Measurements from ENCODE around the gene ERC1.

ERC1 gene

DNA sequence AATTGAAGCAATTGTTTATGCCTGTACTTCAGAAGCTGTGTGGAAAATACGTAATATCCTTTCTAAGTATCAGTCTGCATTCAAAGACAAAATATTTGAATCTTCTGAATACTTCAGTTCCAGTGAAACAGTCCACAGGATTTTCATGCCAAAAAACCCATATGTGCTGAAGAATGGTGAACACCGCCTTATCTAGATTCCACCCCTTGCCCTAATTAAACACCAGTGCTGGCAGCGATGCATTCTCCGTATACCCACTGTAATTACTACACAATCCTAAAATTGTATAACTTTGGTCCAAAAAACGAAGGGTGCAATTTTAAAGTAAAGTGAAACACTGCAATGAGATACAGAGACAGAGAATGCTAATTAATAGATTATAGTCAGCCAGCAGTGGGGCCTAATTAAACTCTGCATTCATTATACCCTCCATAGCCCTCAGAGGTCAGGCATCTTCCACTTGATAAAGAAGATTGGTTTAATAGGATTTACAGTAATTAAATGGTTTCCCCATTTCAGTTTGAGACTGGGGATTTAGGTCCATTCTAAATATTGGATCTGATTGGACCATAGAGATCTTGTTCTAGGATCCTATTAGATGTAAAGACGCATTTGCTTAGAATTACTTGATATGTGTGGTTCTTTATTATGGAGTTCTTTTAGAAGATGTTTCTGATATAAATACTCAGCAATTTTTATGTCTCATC, 43.9 kb downstream of the ERC1 start:
- TF ChIP-seq POLR2A (IDR thresholded peaks at IDR 0.05; ENCODE audit: extremely low read depth, insufficient read length) (no peak), MYC (IDR thresholded peaks at IDR 0.05; ENCODE audit: low read depth, low read length) (no peak)
- TF ChIP-seq, protein P1, sequence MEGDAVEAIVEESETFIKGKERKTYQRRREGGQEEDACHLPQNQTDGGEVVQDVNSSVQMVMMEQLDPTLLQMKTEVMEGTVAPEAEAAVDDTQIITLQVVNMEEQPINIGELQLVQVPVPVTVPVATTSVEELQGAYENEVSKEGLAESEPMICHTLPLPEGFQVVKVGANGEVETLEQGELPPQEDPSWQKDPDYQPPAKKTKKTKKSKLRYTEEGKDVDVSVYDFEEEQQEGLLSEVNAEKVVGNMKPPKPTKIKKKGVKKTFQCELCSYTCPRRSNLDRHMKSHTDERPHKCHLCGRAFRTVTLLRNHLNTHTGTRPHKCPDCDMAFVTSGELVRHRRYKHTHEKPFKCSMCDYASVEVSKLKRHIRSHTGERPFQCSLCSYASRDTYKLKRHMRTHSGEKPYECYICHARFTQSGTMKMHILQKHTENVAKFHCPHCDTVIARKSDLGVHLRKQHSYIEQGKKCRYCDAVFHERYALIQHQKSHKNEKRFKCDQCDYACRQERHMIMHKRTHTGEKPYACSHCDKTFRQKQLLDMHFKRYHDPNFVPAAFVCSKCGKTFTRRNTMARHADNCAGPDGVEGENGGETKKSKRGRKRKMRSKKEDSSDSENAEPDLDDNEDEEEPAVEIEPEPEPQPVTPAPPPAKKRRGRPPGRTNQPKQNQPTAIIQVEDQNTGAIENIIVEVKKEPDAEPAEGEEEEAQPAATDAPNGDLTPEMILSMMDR (IDR thresholded peaks at IDR 0.05; ENCODE audit: low read depth, low read length) = no peak
- TF ChIP-seq, protein P2, sequence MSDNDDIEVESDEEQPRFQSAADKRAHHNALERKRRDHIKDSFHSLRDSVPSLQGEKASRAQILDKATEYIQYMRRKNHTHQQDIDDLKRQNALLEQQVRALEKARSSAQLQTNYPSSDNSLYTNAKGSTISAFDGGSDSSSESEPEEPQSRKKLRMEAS (IDR thresholded peaks at IDR 0.05; ENCODE audit: low read depth, low read length) = no peak
- no peak for DNase-seq (ENCODE audit: low read depth)

DNA sequence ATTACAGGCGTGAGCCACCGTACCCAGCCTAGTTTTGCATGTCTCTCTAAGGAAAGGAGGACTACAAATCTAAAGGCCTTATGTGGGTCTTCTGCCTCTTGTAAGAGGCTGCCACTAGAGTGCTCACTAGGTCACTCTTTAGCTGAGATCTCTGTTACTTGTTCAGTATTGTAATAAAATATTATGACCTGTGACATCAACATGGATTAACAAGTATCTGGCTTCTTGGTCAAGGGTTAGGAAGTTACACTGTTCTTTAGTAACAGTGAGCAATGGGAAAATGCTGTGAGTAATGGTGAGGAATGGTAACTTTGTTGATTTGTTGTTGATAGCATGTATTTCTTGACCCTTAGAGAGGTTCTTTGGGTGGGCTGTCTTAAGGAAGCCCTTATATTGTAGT, 50.5 kb downstream of the ERC1 start:
- H3K4me3 ChIP-seq (ENCODE audit: low read depth, low read length) = no peak overlapping the region
- TF ChIP-seq, protein P2 (IDR thresholded peaks at IDR 0.05; ENCODE audit: low read depth, low read length) = no peak
- TF ChIP-seq MYC (IDR thresholded peaks at IDR 0.05; ENCODE audit: low read depth, low read length) (no peak), POLR2A (IDR thresholded peaks at IDR 0.05; ENCODE audit: extremely low read depth, insufficient read length) (no peak)
- TF ChIP-seq, protein P1 (IDR thresholded peaks at IDR 0.05; ENCODE audit: low read depth, low read length) = no peak
- no peak for DNase-seq (ENCODE audit: low read depth)

More for the DNA sequence above, 43.9 kb downstream of the ERC1 start:
- H3K4me3 ChIP-seq (ENCODE audit: low read depth, low read length) = no peak overlapping the region

DNA sequence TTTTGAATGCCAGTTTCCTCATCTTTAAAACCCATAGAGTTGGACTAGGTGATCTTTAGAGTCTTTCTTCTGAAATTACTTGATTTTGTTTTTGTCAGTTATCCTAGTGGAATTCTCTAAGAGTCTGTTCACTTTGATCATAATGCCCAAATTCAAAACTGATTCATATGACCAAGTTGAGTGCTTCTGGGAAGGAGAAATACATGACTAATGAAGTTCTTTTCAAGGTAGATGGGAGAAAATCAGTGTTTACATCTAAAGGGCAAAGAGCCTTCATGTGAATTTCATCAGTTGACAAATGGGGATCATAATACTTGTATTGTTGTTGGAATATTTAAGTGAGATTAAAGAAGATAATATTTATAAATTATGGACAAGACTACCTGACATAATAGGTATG, 53.2 kb downstream of the ERC1 start:
- TF ChIP-seq, protein P2 (IDR thresholded peaks at IDR 0.05; ENCODE audit: low read depth, low read length) = no peak
- TF ChIP-seq, protein P1 (IDR thresholded peaks at IDR 0.05; ENCODE audit: low read depth, low read length) = no peak
- TF ChIP-seq MYC (IDR thresholded peaks at IDR 0.05; ENCODE audit: low read depth, low read length) (no peak), POLR2A (IDR thresholded peaks at IDR 0.05; ENCODE audit: extremely low read depth, insufficient read length) (no peak)
- no peak overlapping the region for H3K4me3 ChIP-seq (ENCODE audit: low read depth, low read length)
- no peak for DNase-seq (ENCODE audit: low read depth)

DNA sequence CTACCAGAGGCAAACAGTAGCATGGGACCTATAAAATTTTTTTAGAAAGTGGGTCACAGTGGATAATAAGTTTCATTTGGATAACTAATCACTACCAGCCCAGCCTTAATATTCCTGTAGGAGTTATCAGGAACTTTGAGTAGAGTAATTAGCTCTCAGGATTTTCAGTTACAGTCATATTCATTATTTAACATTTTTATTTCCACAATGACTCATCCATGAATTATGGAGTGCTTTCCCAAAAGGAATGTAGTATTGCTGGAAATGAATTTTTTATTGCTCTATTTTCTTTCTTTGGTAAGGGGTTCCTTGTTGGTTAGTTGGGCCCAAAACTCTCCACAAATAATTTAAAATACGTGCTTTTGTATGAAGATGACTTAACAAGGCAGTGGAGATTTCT, 53.7 kb downstream of the ERC1 start:
- TF ChIP-seq POLR2A (IDR thresholded peaks at IDR 0.05; ENCODE audit: extremely low read depth, insufficient read length) (no peak), MYC (IDR thresholded peaks at IDR 0.05; ENCODE audit: low read depth, low read length) (no peak)
- TF ChIP-seq, protein P2 (IDR thresholded peaks at IDR 0.05; ENCODE audit: low read depth, low read length) = no peak
- TF ChIP-seq, protein P1 (IDR thresholded peaks at IDR 0.05; ENCODE audit: low read depth, low read length) = no peak
- DNase-seq (ENCODE audit: low read depth) = no peak
- no peak overlapping the region for H3K4me3 ChIP-seq (ENCODE audit: low read depth, low read length)

DNA sequence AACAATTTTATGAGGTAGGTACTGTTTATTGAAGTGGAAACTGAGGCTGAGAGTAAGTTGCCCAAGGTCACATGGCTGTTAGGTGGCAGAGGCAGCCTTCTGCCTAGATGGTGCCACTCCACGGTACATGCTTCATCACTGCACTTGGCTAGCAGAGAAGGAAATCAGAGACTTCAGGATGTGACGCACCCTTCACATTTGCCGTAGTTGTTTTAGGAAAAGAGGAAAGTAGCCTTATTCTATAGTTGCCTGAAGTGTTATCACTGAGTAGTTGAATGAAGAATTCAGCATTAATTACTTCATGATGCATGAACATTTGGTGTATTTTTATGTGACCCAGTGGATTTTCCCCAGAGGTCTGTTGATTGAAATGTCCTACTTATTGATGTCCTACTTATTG, 55.7 kb downstream of the ERC1 start:
- no peak for TF ChIP-seq MYC (IDR thresholded peaks at IDR 0.05; ENCODE audit: low read depth, low read length)
- TF ChIP-seq, protein P2 (IDR thresholded peaks at IDR 0.05; ENCODE audit: low read depth, low read length) = no peak
- TF ChIP-seq, protein P1 (IDR thresholded peaks at IDR 0.05; ENCODE audit: low read depth, low read length) = no peak
- no peak for DNase-seq (ENCODE audit: low read depth)
- H3K4me3 ChIP-seq (ENCODE audit: low read depth, low read length) = no peak overlapping the region

Data from NB4 (cell line).